Measurements from ENCODE around the gene SMARCD3. TPM values are rescaled to one million over a fixed set of nuclear protein-coding genes. Genes with fewer than 3 reads are reported as not detected.

SMARCD3 gene
- total and polyA plus RNA-seq, 2 of the 8 experiments (the other 6 are each of a cell fraction or from before 2014, with no cell fraction given): 3.0 to 5.6 TPM

DNA sequence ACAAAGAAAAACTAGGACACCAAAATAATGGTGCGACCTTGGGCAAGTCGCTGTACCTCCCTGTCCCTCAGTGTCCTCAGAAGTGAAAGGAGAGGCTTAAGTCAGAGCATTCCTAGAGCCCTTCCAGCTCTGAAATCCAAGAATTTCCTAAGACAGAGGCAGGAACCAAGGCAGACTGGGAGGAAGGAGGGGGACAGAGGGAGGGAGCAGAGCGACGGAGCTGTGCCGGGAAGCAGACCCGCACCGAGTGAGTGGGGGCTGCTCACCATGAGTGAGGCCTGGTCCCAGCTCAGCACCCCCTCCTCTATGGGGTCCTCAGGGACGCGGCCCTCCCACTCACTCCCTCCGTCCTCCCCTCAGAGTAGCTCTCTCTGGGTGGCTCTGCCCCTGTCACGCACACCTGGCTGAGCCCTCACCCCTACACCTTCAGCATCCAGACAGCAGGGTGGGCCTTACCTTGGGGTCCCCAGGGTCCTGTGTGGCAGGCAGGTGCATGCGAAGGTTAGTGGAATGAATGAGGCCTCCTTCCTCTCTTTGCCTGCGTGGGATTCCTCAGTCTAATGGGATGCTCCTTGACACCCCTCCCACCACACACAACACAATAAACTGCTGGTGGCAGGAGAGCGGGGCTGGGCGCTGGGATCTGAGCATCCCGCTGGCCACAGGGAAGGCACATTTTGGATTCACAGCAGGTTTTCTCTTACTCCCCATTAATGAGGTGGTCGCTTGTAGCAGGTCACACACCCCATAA, 4.6 kb upstream of the SMARCD3 start:
- H3K4me3 ChIP-seq (ENCODE audit: extremely low read depth in 1 of 4, insufficient read depth in 2 of 4, low read depth in 3 of 4, low read length in 4 of 4): peak overlapping the region in 3 of 4 experiments; percentile 56 to 81 (median 76); a peak in 5 of 8 replicates

More for the DNA sequence above, 4.6 kb upstream of the SMARCD3 start:
- DNase-seq (ENCODE audit: low read depth in 1 of 2, low spot score in 2 of 2) (peak in 1 of 2 experiments; percentile 64), FAIRE-seq (no peak)
- peak overlapping the region; percentile 80; the same call in 1 of the 2 replicates for H2BK20ac ChIP-seq (ENCODE audit: low read length)
- no peaks in the 10 kb centered on the region for H3K9me3 ChIP-seq (ENCODE audit: insufficient read depth in 2 of 2, low read depth in 1 of 2, low read length in 1 of 2)
- H2BK5ac ChIP-seq (ENCODE audit: low read depth, low read length): peak overlapping the region; percentile 66; the same call in 1 of the 2 replicates
- no peaks in the 10 kb centered on the region for H3K36me3 ChIP-seq (ENCODE audit: control insufficient read depth in 2 of 4, insufficient read depth in 4 of 4, low read length in 3 of 4)
- H3K4me2 ChIP-seq (ENCODE audit: insufficient read depth in 1 of 2, low read depth in 2 of 2, low read length in 2 of 2): peak overlapping the region; percentile 81 to 99
- peaks cover 25% of the 10 kb centered on the region for H3K23me2 ChIP-seq (ENCODE audit: low read depth, low read length)
- no peak overlapping the region for H4K8ac ChIP-seq (ENCODE audit: extremely low read depth, insufficient read depth, low read length)
- H3K4me1 ChIP-seq (replicated peaks in 1 of 4; ENCODE audit: control insufficient read depth in 3 of 4, insufficient read depth in 4 of 4, low read length in 3 of 4): peaks cover 0 to 34% (median 22%) of the 10 kb centered on the region in 4 experiments; a peak in 6 of 7 replicates
- no peak overlapping the region for H3K14ac ChIP-seq (ENCODE audit: insufficient read length)
- H4K5ac ChIP-seq (ENCODE audit: insufficient read length, low read depth, low read length): no peak overlapping the region
- peak overlapping the region; percentile 87 for H3K18ac ChIP-seq (ENCODE audit: extremely low read depth, low read length)
- peak; percentile 89 for TF ChIP-seq CTBP2 (IDR thresholded peaks at IDR 0.05; ENCODE audit: borderline replicate concordance, insufficient read depth, insufficient read length, low read length)
- no peak for TF ChIP-seq FOSL1 (IDR thresholded peaks at IDR 0.05; ENCODE audit: insufficient read depth, low read depth, low read length)
- no peak for TF ChIP-seq GTF2F1 (IDR thresholded peaks at IDR 0.05; ENCODE audit: borderline replicate concordance, low read depth, low read length)
- 0 out of 2 replicates have a peak, but pooled peaks have one; percentile 17 for TF ChIP-seq RBBP5 (IDR thresholded peaks at IDR 0.05; ENCODE audit: borderline replicate concordance, low read depth, low read length)
- peak; percentile 14 for TF ChIP-seq ASH2L (IDR thresholded peaks at IDR 0.05; ENCODE audit: low read length)
- no peak for TF ChIP-seq YY1 (IDR thresholded peaks at IDR 0.05; ENCODE audit: low read depth, low read length)
- TF ChIP-seq, protein P1, sequence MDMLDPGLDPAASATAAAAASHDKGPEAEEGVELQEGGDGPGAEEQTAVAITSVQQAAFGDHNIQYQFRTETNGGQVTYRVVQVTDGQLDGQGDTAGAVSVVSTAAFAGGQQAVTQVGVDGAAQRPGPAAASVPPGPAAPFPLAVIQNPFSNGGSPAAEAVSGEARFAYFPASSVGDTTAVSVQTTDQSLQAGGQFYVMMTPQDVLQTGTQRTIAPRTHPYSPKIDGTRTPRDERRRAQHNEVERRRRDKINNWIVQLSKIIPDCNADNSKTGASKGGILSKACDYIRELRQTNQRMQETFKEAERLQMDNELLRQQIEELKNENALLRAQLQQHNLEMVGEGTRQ (IDR thresholded peaks at IDR 0.05; ENCODE audit: low read length): no peak
- no peak overlapping the region for H2BK120ac ChIP-seq (replicated peaks; ENCODE audit: low read depth, low read length)
- no peak overlapping the region for H3K4ac ChIP-seq (replicated peaks; ENCODE audit: insufficient read length, low read depth, low read length)
- H3K27ac ChIP-seq (ENCODE audit: low read depth, low read length): no peak overlapping the region
- H3K56ac ChIP-seq (replicated peaks; ENCODE audit: insufficient read length, low read depth, low read length): no peak overlapping the region
- peak overlapping the region; percentile 93; the same call in 1 of the 2 replicates for H2AK5ac ChIP-seq (ENCODE audit: low read depth, low read length)
- no peaks in the 10 kb centered on the region for H4K20me1 ChIP-seq (replicated peaks in 1 of 2; ENCODE audit: control insufficient read depth in 1 of 2, insufficient read depth in 2 of 2, low read length in 2 of 2)
- peak overlapping the region; percentile 91; the same call in 1 of the 2 replicates for H2BK12ac ChIP-seq (ENCODE audit: low read depth, low read length)
- H3K79me1 ChIP-seq (ENCODE audit: low read depth, low read length): no peaks in the 10 kb centered on the region
- H3K23ac ChIP-seq (ENCODE audit: insufficient read length): no peak overlapping the region
- POLR2A ChIA-PET (ENCODE audit: partially characterized antibody): interaction anchor here (1.1 to 3.1 kb wide), 6 partner anchors 9 to 191 kb away, joined by 3 to 22 read pairs (median 4); partner anchors contain the start of gene ABCF2
- no peak overlapping the region for H3K9ac ChIP-seq (replicated peaks in 1 of 4; ENCODE audit: extremely low read depth in 1 of 4, low read depth in 3 of 4, low read length in 3 of 4)
- H3K27me3 ChIP-seq (replicated peaks in 1 of 4; ENCODE audit: control insufficient read depth in 3 of 4, extremely low read depth in 1 of 4, insufficient read depth in 3 of 4, low read length in 3 of 4): peaks cover 6 to 48% (median 36%) of the 10 kb centered on the region in 4 experiments
- H3K79me2 ChIP-seq (ENCODE audit: control insufficient read depth in 1 of 2, insufficient read depth in 2 of 2, low read length in 2 of 2): no peaks in the 10 kb centered on the region
- no peak overlapping the region for H2AFZ ChIP-seq (ENCODE audit: low read length)
- H4K91ac ChIP-seq (replicated peaks; ENCODE audit: insufficient read length, low read length): peak overlapping the region; percentile 69
- 40% methylated on average over 17 of the region's 17 CpGs; no CpG with 5 or more reads in 1 of the 2 experiments for WGBS, 2 experiments (ENCODE audit: extremely low coverage in 1 of 2, insufficient coverage in 1 of 2, insufficient read length in 1 of 2, insufficient replicate concordance in 2 of 2, low coverage in 1 of 2, low lambda C conversion rate in 2 of 2, missing lambda C conversion rate in 1 of 2)
- CTCF ChIA-PET (ENCODE audit: partially characterized antibody): interaction anchor here (0.6 to 3.3 kb wide), 9 partner anchors 8 to 51 kb away, joined by 3 to 14 read pairs (median 5); partner anchors contain the start of gene ABCF2
- H2BK15ac ChIP-seq (ENCODE audit: low read length): peak overlapping the region; percentile 97; the same call in 1 of the 2 replicates

Data from H1 (cell line).